HG03469 (cell line): ENCODE results near the gene CALN1.
"Not testable (repeated sequence)": the region's sequence is repeated elsewhere in the genome, so short reads cannot be mapped to it uniquely, and the experiment has no call there.

ENCODE experiments used
- ATAC-seq: cut with Tn5 transposase; IDR thresholded peaks from one replicate; pipeline ENCODE4 v1.9.1; 2021; ENCODE audit warnings: mild to moderate bottlenecking, moderate library complexity, moderate number of reproducible peaks; ENCODE audit not compliant: unreplicated experiment

CALN1 gene

DNA sequence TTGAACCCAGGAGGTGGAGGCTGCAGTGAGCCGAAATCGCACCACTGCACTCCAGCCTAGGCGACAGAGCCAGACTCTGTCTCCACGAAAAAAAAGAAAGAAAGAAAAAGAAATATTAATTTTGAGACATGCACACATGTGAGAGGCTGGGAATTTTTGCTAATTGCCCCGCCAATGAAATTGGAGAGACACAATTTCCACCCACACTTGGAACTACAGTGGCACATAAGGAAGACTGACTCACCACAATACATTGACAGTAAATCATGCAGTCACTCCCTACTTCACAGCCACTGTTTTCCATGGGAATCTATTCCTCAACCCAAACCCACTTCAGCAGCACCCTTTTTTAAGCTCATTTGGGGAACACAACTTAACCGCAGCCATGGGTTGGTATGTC is 139.7 kb downstream of the CALN1 start:
- no peak for ATAC-seq

DNA sequence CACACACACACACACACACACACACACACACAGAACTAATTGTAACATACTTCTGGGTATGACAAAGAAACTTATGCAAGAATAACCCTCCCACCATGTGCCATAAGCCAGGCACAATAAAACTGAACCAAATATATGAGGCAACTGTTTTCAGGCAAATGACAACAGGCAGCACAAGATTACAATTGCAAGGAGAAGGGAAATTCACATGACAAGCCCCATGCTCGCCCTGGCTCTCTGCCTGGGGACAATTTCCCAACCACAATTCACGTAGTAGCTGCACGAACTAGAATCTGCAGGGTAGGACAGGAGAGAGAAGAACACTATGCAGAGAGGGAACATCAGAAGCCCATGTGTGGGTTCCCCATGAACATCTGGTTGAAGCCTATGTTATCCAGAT is 143.3 kb downstream of the CALN1 start:
- no peak for ATAC-seq

DNA sequence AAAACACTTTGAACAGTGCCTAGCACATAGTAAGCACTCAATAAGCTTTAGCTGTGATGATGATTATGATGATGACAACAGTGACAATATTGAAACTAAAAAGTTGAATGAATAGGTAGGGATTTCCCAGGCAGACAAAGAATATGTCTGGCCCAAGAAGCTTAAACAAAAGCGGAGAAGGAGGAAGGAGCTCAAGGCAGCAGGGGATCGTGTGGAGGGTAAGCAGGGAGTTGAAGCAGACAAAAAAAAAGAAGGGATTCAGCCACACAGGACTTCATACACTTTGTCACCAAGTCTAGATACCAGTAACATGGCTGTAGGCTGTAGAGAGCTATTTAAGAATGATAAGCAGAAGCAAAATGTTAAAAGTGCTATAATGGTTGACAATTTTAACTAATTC is 144.0 kb downstream of the CALN1 start:
- ATAC-seq, result no peak

DNA sequence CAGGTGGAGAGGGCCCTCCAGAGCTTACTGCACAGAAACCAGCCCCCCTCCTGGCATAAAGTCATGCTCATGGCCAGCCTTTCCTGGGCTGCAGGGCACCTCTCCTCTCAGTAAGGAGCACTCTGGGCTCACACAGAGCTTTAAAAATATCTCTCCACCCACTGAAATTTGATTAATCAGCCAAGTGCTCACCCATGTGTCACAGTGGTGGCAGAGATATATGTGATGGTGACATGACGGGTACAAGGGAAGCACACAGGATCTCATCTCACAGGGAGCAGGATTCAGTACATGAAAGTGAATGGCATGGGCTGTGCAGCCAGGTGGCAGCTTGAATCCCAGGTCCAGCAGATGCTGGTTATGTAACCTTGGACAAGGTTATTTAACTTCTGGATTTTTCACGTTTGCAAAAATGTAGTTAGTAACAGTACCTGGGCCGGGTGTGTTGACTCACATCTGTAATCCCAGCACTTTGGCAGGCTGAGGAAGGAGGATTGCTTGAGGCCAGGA is 144.8 kb downstream of the CALN1 start:
- ATAC-seq, result no peak

DNA sequence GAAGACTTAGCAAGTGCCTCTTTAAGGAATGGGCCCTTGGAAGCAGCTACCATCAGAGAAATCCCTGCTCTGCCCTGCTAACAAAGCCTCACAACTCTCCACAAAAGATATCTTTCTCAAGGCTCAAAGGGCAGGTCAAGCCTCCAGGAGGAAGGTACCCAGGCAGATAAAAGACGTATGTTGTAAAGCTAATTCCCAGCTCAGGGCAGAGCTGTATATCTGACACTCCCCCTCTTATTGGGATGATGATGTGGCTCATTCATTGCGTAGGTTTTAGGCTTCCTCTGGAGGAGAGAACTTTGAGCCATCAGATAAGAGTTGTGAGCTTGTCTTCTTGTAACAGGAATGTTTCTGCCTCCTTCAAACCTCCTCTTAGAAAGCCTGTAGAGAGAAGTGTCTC is 145.4 kb downstream of the CALN1 start:
- no peak for ATAC-seq

DNA sequence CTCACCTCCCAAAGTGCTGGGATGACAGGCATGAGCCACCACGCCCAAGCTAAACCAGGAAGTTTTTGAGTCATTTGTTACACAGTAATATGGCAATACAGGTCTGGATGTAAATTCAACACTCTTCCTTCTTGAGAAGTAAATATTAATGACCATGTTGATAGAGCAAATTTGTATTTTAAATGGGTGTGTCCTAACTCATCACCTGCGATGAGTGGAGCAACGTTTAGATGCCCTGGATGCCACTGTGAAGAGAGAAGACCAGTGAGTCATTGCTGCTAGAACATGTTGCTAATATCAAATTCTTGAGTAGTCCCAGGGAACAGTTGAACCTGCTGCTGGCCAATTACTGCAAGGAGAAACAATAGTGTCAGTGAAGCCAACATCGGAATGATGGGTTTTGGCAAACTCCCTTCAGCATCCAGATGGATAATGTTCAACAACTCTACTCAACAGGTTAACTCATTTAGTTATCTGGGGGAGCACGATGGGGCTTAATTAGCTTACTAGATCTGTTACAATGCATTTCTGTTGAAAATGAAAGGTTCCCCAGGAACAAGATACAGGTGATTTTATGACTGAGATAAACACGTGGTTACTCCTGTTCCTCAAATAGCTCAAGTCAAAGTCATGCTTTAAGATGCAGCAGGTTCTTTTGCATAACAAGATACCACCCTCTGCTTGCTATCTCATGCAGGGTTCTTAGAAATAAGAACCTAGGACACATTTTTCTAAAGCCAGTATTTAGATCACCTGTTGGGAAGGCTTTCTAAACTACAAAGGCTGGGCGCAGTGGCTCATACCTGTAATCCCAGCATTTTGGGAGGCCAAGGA is 146.8 kb downstream of the CALN1 start:
- no peak for ATAC-seq

DNA sequence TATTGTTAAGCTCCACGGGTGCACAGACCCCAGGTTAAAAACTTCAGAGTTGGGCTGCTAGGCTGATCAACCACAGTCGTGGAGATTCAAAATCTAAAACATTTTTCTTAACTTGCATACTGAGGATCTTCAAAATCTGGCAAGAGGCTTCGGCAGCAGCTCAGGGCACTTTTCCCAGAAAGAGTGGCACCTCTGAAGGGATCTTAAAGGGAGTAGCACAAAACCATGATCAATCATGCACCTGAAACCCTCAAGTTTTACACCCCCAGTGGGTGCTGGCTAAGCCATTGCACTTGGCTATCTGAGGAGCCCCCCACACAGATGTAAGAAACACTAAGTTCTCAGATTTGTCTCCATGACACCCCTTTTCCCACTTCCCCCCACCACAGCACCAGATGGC is 151.7 kb downstream of the CALN1 start:
- ATAC-seq, result no peak

DNA sequence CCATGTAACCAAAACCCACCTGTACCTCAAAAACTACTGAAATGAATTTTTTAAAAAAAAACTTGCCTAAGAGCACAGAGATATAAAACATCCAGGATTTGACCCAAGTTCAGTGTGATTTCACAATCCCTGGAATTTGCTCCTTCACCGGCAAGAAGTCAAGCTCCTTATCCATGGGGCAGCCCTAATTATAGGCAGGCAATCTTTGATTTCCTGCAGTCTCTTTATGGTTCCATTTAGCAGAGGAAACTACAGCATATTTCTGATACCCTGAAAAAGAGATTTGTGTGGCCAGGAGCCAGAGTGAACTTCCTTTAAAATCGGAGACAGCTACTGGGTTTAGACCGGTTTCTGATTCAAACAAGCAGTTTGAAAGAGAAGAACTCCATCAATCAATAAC is 154.1 kb downstream of the CALN1 start:
- no peak for ATAC-seq

DNA sequence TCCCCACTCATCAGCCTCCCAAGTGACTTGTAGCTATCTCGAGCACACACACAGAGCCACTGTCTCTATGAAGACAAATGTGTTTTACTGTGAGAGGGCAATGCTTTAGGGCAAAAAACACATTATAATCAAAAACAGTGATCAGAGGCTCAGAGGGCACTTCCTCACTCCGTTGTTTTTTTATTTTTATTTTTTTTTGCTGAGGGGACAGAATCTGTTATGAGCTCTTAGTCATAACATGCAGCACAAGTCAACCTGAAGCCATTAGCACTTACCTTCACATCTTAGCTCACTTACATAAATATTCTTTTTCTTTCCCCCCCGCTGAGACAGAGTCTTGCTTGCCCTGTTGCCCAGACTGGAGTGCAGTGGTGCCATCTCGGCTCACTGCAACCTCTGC is 157.7 kb downstream of the CALN1 start:
- ATAC-seq, result no peak

DNA sequence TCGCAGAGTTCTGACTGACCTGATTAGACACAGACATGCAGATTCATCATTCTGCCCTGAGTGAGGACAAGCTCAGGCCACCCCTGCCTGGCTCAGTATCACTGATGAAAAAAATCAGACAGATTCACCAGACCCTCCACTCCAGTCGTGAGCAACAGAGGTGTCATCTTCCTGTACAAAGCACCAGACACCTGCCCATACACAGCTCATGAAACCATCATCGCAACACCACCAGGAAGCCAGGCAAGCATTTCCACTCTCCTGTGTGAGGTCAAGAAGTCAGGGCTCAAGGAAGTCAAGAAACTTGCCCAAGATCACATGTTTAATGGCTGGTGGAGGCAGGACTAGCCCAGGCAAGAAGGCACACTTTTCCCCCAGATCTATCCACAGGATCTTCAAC is 163.0 kb downstream of the CALN1 start:
- no peak for ATAC-seq

DNA sequence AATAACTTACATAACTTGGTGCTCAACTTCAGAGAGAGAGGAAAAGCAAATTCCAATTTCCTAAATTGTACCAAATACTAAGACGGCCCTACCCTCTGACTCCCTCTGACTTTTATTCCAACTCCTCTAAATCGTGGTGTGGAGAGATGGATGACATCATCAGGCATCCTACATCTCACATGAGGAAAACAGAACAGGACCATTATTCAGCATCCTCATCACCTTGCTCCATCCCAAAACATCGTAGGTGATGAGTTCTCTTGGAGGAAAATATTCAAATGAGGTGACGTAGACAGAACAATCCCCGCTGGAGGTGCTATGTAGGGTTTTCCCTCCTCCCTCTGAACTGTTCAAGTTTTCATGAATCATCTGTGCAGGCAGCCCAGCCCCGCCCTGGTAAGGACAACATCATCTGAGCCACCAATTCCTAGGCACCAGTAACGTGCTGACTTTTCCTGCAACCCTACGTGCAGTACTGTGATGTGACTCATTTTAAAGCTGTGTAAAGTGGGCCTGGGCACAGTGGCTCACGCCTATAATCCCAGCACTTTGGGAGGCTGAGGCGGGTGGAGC is 167.2 kb downstream of the CALN1 start:
- ATAC-seq, result no peak

DNA sequence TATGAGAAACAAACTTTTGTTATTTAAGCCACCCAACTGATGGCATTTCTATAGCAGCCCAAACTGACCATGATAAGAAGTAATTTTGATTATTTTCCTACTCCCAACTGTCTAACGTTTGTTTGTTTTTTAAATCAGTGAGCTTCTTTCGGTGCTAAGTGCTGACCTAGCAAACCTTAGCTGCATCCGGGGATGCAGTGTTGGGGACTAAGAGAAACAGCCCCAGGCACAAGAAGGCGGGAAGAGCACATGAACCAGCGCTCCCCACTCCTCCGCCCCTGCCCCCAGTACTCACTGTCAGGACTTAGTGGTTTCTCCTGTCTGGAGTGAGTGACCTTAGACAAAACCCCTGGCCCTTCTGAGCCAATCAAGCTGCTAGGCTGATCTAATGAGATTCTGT is 168.8 kb downstream of the CALN1 start:
- no peak for ATAC-seq

DNA sequence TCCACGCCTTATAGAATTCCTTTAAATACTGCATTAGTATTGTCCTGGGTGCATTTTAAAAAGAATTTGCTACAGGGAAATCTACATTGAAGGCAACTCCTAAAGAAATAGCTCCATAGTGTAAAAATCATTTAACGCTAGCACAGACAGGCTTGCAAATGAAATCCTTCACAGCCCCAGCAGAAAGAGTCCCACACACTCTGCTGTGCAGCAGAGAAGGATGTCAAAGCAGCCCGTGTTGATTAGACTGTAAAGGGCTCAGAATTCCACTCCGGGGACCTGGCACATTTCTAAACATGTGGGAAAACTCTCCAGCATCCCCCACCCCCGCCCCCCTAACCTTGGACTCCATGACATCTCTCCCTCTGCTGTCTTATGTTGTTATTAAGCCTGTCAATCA is 176.8 kb downstream of the CALN1 start:
- ATAC-seq, result no peak

DNA sequence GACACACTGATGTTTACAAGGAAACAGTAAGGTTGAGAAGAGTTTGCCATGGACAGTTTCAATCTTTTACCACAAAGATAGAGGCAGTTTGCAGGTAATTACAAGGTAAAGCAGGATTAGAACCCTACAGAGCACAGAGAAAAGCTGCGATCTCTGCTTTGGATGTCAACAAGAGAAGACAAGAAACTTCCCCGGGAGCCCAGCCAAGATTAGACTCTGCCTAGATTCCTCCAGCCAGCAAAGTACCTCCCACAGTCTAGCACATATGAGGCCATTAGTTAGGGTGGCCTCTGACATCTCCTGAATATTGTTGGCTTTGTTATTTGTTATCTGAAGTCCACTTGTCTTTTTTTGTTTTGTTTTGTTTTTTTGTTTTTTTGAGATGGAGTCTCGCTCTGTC is 178.1 kb downstream of the CALN1 start:
- ATAC-seq, result no peak

DNA sequence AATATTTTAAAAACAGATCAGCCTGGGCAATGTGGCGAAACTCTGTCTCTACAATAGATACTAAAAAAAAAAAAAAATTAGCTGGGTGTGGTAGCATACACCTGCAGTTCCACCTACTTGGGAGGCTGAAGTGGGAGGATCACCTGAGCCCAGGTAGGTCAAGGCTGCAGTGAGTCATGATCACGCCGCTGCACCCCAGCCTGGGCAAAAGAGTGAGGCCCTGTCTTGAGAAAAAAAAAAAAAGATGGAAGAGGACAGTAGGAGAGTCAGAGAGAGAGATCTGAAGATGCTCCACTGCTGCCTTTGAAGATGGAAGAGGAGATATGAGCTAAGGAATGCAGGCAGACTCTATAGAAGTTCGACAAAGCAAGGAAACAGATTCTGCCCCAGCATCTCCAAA is 181.9 kb downstream of the CALN1 start:
- ATAC-seq, result no peak

DNA sequence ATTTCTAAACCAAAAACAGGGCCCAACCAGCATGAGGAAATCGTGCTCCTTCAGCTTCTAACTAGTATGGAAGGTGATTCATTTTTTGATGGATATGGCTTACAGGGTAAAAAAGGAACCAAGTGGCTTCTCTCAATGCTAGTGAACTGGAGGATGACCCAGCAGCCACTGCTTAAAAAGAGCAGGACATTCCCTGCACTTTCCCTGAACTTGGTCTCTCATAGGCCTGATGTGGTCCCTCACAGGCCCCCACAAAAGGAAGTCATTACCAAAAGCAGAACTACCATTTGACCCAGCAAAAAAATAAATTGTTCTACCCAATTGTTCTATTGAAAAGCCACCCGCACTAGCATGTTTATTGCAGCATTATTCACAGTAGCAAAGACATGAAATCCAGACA is 188.8 kb downstream of the CALN1 start:
- no peak for ATAC-seq

DNA sequence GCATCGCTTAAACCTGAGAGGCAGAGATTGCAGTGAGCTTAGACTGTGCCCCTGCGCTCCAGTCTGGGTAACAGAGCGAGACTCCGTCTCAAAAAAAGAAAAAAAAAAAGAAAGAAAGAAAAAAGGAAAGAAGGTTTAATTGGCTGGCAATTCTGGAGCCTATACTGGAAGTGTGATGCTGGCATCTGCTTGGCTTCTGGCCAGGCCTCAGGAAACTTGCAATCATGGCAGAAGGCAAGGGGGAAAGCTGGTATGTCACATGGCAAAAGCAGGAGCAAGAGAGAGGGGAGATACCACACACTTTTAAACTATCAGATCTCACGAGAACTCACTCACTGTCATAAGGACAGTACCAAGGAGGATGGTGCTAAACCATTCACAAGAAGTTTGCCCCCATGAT is 190.0 kb downstream of the CALN1 start:
- ATAC-seq, result no peak

DNA sequence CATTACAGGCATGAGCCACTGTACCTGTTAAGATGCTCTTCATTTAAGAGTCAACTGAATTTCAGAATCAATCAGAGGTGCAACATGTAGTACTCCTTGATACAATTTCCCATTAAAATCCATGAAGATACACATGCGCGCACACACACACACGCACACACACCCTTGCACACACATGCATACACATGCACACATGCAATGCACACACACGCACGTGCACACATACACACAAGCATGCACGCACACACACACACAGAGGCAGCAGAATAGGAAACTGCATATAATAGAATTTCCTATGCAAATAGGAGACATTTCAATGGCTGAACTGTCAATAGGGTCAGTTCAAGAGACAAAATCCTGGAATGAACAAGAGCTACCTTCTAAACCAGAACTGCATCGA is 192.6 kb downstream of the CALN1 start:
- ATAC-seq, result no peak

DNA sequence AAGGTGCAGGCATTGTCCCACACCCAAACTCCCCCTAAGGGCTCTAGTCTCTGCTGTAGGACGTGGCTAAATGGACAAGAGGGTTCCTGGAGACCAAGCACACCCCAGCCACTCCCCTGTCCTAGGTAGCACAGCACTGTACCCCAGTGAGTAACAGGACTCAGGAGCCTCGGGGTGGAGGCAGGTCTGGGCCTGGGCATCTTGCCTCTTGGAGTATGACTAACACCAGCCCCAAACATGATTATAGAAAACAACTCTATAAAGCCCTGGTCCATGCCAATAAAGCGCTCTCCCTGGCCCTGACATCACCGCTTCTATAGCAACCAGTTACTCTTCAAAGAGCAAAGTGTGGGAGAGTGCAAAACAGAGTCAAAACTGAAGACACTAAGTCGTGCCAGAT is 195.0 kb downstream of the CALN1 start:
- no peak for ATAC-seq

DNA sequence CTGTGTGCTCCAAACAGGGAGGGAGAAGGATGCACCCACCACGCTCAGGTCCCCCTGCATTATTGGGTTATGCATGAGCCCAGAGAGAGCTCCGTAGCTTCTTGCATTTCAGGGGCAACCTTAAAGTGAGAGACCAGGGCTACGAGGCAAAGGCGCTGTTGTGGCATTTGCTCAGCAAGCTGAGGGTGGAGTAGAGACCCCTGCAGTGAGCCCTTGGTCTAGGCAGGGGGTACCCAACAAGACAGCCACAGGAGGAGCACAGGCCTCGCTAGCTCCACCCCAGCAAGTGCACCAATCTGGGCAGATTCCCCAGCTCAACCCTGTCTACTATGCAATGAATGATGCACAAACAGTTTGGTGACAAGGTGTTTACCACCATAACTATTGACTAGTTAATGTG is 198.4 kb downstream of the CALN1 start:
- ATAC-seq, result no peak

DNA sequence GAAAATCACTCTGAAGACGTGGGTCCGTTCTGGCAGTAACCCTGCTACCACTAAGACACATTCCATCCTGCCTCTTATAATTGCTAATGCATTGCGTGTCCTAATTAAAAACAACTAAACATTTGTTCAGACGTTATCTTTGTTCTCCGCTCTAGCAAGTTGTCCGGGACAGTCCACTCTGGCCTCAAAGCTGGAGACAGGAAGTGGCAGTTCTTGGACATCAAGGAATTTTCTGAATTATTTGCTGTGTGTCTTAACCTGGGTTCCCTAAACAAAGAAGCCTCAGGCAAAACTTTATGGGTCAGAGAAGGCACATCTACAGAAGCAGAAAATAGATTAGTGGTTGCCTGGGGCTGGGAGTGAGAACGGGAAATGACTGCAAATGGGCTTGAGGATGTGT is 199.1 kb downstream of the CALN1 start:
- ATAC-seq, result no peak

DNA sequence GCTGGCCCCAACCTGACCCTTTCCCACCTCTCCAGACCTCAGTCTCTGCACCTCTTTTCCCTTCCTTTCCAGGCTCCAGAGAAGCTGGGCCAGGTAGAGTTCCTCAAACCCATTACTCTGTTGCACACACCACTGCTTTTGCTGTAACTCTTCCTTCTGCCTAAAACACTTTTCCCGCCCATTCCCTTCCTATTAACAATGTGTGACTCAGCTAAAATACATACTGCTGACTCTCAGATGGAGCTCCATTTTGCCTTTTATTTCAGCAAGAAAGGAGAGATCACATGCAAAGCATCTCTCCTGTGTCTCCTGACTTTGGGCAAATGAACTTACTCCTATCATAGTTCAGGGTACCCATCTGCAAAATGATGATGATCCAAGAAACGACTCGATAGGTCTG is 201.0 kb downstream of the CALN1 start:
- no peak for ATAC-seq

DNA sequence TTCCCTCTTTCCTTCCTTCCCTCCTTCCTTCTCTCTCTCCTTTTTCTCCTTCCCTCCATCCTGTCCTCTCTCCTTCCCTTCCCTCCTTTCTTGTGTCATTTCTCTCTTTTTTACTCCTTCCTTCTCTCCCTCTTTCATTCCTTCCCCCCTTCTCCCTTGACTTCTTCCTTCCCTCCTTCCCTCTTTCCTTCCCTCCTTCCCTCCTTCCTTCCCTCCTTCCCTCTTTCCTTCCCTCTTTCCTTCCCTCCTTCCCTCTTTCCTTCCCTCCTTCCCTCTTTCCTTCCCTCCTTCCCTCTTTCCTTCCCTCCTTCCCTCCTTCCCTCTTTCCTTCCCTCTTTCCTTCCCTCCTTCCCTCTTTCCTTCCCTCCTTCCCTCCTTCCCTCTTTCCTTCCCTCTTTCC is 203.1 kb downstream of the CALN1 start:
- ATAC-seq, result not testable (repeated sequence)
